Right lobe of liver (tissue), 6 donors: Measurements from ENCODE around the gene MIER2. TPM values are rescaled to one million over a fixed set of nuclear protein-coding genes. Genes with fewer than 3 reads are reported as not detected.
"Not testable (repeated sequence)": the region's sequence is repeated elsewhere in the genome, so short reads cannot be mapped to it uniquely, and the experiment has no call there.

ENCODE experiments used
- ATAC-seq, 4 donors: fragments of 200-7000 bp; cut with Tn5 transposase; one replicate each; pipeline ENCODE4 v1.9.1; 2020; ENCODE audit warnings: mild to moderate bottlenecking in 4 of 4, moderate library complexity in 4 of 4
- DNase-seq, 3 donors: peaks; one replicate each; pipeline ENCODE4 v3.0.0-alpha.2; 2020
- H3K27ac ChIP-seq, 3 donors: fragments of 200-600 bp; one replicate each; pipeline ENCODE4 v1.8.0; 2022
- H3K27me3 ChIP-seq, 2 donors: fragments of 200-600 bp; one replicate each; pipeline ENCODE4 v1.8.0; 2022
- H3K36me3 ChIP-seq, 4 donors: fragments of 200-600 bp; sonication (generic) in 1 of 4; one replicate each; pipeline versions ENCODE4 v1.5.1 to v1.8.0; 2017 to 2022; ENCODE audit warnings: control low read depth in 1 of 4
- H3K4me1 ChIP-seq, 4 donors: fragments of 200-600 bp; sonication (generic) in 1 of 4; one replicate each; pipeline versions ENCODE4 v1.5.1 to v1.8.0; 2017 to 2022; ENCODE audit warnings: control low read depth in 1 of 4
- H3K4me3 ChIP-seq, 3 donors: fragments of 200-600 bp; one replicate each; pipeline ENCODE4 v1.8.0; 2022
- H3K9me3 ChIP-seq, 4 donors: fragments of 200-600 bp; sonication (generic) in 1 of 4; one replicate each; pipeline versions ENCODE4 v1.5.1 to v1.8.0; 2017 to 2022; ENCODE audit warnings: control low read depth in 1 of 4
- POLR2A ChIP-seq: fragments of 450-650 bp; IDR thresholded peaks from one replicate; pipeline ENCODE4 v1.6.1; 2017; ENCODE audit warnings: antibody characterized with exemption, mild to moderate bottlenecking
- WGBS: methylation state at CpG from one replicate; pipeline ENCODE4 v1.1.6; 2018; ENCODE audit warnings: low coverage, low lambda C conversion rate; ENCODE audit not compliant: insufficient coverage; ENCODE audit errors: missing lambda C conversion rate; 5-methylcytosine and 5-hydroxymethylcytosine counted together
- intact Hi-C, 2 donors: fragments of 100-400 bp; cut with DNase I; formaldehyde crosslinking; loops; one replicate each; pipeline versions ENCODE4 v1.11.2 to v1.14.1; 2022
- total RNA-seq, 6 experiments: library from RNA; depleted of rRNA in 2 of 6; stranded (reverse); fragments of >200 nt in 2 of 6; fragmentation: NEBNext Ultra II Directional in 3 of 6; extraction: Animal tissue kit (Norgen Biotek cat#: 25700) in 3 of 6; gene quantifications; one replicate each; pipeline versions ENCODE4 v1.1.0 to v1.2.4, GENCODE V29; 2016 to 2023
- TF ChIP-seq, protein P1 (sequence below), 4 donors: fragments of 200-600 bp in 3 of 4; fragments of 450-650 bp in 1 of 4; IDR thresholded peaks; one replicate each; pipeline versions ENCODE4 v1.5.1 to v1.8.0; 2016 to 2022; ENCODE audit warnings: antibody characterized with exemption in 4 of 4, mild to moderate bottlenecking in 2 of 4
- donor health status: DM: no; HTN: yes; CAD: no.
- donor health status: DM: no; HTN: no; CAD: no.
- donor health status: DM: no; HTN: no; CAD: no.
- donor health status: DM: no; HTN: yes; CAD: no.
- donor health status: DM: no; HTN: yes; CAD: no.

Gene MIER2
- total RNA-seq, 6 experiments from 2014 or later = 3.1 to 7.3 (median 4.5) TPM

DNA sequence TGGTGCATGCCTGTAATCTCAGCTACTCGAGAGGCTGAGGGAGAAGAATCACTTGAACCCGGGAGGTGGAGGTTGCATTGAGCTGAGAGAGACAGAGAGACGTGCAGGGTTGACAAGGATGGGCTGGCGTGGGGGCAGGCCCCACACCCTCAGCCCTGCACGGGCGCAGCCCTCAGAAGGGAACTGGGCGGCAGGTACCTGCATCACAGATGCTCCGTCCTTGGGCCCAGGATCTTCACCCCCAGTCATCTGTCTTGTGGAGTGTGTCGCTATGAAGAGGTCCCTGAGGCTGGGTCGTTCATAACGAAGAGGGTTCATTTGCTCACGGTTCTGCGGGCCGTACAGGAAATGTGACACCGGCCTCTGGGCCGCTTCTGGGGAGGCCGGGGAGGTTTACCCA, 44.1 kb upstream of the MIER2 start:
- Histone ChIP-seq H3K9me3 (no peaks in the 10 kb centered on the region), H3K36me3 (no peaks in the 10 kb centered on the region), H3K27ac (no peak overlapping the region), H3K4me3 (no peak overlapping the region), H3K27me3 (no peaks in the 10 kb centered on the region), H3K4me1 (no peaks in the 10 kb centered on the region)
- TF ChIP-seq POLR2A = no peak
- TF ChIP-seq, protein P1, sequence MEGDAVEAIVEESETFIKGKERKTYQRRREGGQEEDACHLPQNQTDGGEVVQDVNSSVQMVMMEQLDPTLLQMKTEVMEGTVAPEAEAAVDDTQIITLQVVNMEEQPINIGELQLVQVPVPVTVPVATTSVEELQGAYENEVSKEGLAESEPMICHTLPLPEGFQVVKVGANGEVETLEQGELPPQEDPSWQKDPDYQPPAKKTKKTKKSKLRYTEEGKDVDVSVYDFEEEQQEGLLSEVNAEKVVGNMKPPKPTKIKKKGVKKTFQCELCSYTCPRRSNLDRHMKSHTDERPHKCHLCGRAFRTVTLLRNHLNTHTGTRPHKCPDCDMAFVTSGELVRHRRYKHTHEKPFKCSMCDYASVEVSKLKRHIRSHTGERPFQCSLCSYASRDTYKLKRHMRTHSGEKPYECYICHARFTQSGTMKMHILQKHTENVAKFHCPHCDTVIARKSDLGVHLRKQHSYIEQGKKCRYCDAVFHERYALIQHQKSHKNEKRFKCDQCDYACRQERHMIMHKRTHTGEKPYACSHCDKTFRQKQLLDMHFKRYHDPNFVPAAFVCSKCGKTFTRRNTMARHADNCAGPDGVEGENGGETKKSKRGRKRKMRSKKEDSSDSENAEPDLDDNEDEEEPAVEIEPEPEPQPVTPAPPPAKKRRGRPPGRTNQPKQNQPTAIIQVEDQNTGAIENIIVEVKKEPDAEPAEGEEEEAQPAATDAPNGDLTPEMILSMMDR (IDR thresholded peaks at IDR 0.05) = no peak
- intact Hi-C loops = no loop called here
- DNase-seq (peak in 1 of 3 donors; percentile 31), ATAC-seq (no peak)
- 64% methylated on average over 10 of the region's 17 CpGs for WGBS

DNA sequence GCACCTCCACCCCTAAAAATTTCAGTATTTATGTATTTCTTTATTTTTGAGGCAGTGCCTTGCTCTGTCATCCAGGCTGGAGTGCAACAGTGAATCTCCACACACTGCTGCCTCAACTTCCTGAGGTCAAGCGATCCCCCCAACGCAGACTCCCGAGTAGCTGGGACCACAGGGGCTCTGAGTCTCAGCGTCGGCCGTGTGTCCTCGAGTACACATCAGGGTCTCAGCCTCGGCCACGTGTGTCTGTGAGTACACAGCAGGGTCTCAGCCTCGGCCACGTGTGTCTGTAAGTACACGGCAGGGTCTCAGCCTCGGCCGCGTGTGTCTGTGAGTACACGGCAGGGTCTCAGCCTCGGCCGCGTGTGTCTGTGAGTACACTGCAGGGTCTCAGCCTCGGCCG, 43.2 kb upstream of the MIER2 start:
- no peak overlapping the region for H3K4me3 ChIP-seq
- H3K27me3 ChIP-seq = no peaks in the 10 kb centered on the region
- no peak for ATAC-seq
- no peak overlapping the region for H3K27ac ChIP-seq
- H3K9me3 ChIP-seq = no peaks in the 10 kb centered on the region
- TF ChIP-seq POLR2A = no peak
- TF ChIP-seq, protein P1 (IDR thresholded peaks at IDR 0.05) = no peak
- 29% methylated on average over 5 of the region's 21 CpGs for WGBS
- intact Hi-C loops = no loop called here
- H3K4me1 ChIP-seq = no peaks in the 10 kb centered on the region
- H3K36me3 ChIP-seq = no peaks in the 10 kb centered on the region
- DNase-seq = no peak

DNA sequence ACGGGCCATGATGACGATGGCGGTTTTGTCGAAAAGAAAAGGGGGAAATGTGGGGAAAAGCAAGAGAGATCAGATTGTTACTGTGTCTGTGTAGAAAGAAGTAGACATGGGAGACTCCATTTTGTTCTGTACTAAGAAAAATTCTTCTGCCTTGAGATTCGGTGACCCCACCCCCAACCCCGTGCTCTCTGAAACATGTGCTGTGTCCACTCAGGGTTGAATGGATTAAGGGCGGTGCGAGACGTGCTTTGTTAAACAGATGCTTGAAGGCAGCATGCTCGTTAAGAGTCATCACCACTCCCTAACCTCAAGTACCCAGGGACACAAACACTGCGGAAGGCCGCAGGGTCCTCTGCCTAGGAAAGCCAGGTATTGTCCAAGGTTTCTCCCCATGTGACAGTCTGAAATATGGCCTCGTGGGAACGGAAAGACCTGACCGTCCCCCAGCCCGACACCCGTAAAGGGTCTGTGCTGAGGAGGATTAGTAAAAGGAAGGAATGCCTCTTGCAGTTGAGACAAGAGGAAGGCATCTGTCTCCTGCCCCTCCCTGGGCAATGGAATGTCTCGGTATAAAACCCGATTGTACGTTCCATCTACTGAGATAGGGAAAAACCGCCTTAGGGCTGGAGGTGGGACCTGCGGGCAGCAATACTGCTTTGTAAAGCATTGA, 42.2 kb upstream of the MIER2 start:
- H3K4me3 ChIP-seq, ATAC-seq, H3K9me3 ChIP-seq, H3K27ac ChIP-seq, H3K36me3 ChIP-seq, H3K4me1 ChIP-seq, H3K27me3 ChIP-seq, intact Hi-C loops, DNase-seq: not testable (repeated sequence)
- WGBS = 26% methylated on average over 13 of the region's 22 CpGs

DNA sequence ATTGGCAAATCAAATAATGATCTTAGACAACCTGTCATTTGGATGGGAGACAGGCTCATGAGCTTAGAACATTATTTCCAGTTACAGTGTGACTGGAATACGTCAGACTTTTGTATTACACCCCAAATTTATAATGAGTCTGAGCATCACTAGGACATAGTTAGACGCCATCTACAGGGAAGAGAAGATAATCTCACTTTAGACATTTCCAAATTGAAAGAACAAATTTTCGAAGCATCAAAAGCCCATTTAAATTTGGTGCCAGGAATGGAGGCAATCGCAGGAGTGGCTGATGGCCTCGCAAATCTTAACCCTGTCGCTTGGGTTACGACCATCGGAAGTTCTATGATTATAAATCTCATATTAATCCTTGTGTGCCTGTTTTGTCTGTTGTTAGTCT, 41.6 kb upstream of the MIER2 start:
- H3K4me1 ChIP-seq, DNase-seq, H3K9me3 ChIP-seq, H3K27ac ChIP-seq, H3K36me3 ChIP-seq, H3K4me3 ChIP-seq, intact Hi-C loops, H3K27me3 ChIP-seq, ATAC-seq: not testable (repeated sequence)
- 65% methylated on average over 7 of the region's 8 CpGs for WGBS

DNA sequence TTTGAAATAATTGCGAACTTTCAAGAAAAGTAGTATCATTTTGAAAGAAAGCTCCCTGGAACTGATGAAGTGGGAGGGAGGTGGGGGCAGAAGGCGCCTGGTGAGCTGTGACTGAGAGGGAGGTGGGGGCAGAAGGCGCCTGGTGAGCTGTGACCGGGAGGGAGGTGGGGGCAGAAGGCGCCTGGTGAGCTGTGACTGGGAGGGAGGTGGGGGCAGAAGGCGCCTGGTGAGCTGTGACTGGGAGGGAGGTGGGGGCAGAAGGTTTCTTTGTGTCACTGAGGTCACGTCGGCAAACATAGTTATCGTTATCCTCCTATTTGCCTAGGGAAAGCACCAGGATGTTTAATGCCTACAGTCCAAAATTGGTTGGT, 40.2 kb upstream of the MIER2 start:
- WGBS = 37% methylated on average over 8 of the region's 9 CpGs
- ATAC-seq (no peak), DNase-seq (no peak)
- no peaks in the 10 kb centered on the region for H3K27me3 ChIP-seq
- TF ChIP-seq POLR2A = no peak
- TF ChIP-seq, protein P1 (IDR thresholded peaks at IDR 0.05) = no peak
- H3K27ac ChIP-seq = no peak overlapping the region
- no peak overlapping the region for H3K4me3 ChIP-seq
- no peaks in the 10 kb centered on the region for H3K4me1 ChIP-seq
- intact Hi-C loops = no loop called here
- no peaks in the 10 kb centered on the region for H3K9me3 ChIP-seq
- H3K36me3 ChIP-seq = no peaks in the 10 kb centered on the region
